Nucleus accumbens (tissue), 56 donors: ENCODE results near the gene BLVRA.

Experiments used
- DNase-seq, 56 donors: peaks; one replicate each; lab custom pipeline; 2025; lab: John Stamatoyannopoulos, UW

BLVRA gene

DNA sequence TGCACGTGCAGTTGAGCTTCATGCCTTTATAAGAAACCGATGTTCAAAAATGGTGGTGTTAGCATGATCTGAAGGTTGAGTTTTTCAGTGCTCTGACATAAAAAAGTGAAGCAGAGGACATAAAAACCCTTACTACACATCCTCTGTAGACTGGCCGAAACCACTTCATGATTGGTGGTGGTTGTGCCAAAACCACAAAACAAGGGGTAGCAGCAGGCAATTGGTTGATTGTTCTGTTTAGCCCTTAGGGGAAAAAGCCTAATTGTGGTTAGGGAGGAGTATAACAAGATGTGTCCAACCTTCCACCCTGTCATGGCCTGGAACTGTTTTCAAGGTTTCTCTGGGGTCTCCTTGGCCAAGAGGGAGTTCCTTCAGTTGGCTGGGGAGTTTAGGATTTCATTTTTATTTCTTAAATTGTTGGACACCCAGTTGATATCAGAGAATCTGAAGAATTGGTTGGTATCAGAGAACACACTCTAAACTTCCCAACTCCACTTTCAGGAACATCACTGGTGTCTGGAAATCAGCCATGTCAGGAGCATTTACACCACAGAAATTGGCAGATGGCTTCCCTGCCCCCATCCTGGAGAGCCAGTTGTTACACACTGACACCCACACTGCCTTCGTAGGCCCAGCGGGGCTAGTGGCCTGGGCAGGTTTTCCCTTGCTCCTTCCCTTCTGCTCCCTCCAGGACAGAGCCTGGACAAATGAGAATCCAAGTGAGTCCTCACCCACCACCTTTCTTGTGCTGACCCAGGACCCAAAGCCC is 92.1 kb downstream of the BLVRA start:
- no peak for DNase-seq

DNA sequence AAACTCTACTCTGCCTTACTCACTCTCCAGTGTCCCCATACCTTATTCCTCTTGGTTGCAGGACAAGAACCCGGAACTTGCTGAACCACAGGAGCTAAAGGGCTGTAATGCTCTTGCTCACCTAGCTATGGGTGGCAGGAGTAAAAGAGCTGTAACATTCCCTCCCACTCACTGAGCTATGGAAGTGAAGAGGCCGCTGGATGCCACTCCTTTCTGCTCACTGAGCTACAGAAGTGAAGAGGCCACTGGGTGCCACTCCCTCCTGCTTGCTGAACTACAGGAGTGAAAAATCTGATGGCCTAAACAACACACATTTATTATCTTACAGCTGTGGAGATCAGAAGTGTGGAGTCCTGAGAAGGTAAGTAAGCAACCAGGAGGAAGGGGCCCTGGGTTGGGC is 93.3 kb downstream of the BLVRA start:
- DNase-seq, result no peak

DNA sequence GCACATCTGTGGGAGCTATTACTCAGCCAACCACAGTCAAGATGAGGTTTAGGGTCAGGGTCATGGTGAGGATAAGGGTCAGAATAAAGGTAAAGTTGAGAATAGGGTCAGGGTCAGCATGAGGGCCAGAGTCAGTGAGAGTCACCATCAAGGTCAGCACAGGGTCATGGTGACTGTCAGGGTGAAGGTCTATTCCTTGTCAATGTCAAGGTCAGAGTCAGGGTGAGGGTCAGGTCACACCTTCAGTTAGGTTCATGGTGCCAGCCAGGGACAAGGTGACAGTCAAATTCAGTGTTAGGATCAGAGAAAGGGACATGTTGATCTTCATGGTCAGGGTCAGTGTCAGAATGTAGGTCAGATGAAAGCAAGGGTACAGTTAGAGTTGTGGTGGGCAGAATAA is 96.7 kb downstream of the BLVRA start:
- no peak for DNase-seq

DNA sequence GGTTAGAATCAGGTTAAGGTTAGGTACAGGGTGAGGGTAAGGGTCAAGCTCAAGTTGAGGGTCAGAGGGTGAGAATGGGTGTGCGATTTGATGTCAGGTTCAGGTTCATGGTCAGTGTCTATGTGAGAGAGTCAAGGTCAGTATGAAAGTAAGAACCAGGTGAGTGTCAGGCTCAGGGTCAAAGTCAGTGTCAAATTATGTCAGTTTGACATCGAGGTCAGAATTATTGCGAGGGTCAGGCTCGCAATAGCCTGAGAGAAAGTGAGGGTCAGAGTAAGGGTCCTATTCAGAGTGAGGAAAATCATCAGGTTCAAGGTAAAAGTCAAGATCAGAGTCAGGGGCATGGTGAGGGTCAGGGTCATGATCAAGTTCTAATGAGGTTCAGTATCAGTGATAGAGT is 97.8 kb downstream of the BLVRA start:
- DNase-seq, result no peak
